ENCODE data around the gene ETS1. TPM values are rescaled to one million over a fixed set of nuclear protein-coding genes. Genes with fewer than 3 reads are reported as not detected.

ETS1 gene
- polyA plus RNA-seq, 1 donor (not counting 4 experiments of a cell fraction or from before 2014, with no cell fraction given) = 41.0 TPM

- dilution Hi-C loops (cut with MboI; ENCODE audit: extremely low pct_ligation_motif_present, low sequenced_read_pairs) = no loop called here
- Histone ChIP-seq H3K4me3 (ENCODE audit: control insufficient read depth in 2 of 3, extremely low read depth in 1 of 3, insufficient read depth in 2 of 3, low read depth in 1 of 3, low read length in 3 of 3) (no peak overlapping the region), H3K4me2 (ENCODE audit: control insufficient read depth, extremely low read depth, insufficient read depth, low read depth, low read length) (peak overlapping the region; percentile 57), H3K36me3 (ENCODE audit: control insufficient read depth in 2 of 2, extremely low read depth in 1 of 2, insufficient read depth in 2 of 2, low read length in 2 of 2) (no peaks in the 10 kb centered on the region), H3K27ac (ENCODE audit: control insufficient read depth, insufficient read depth, low read length) (peak overlapping the region; percentile 67), H3K79me2 (ENCODE audit: control insufficient read depth, insufficient read depth, low read length) (peaks cover 14% of the 10 kb centered on the region), H3K4me1 (ENCODE audit: control insufficient read depth, extremely low read depth, insufficient read depth, low read length) (peaks cover 43% of the 10 kb centered on the region), H3K9me3 (ENCODE audit: control insufficient read depth, low read depth, low read length) (no peaks in the 10 kb centered on the region), H3K9me1 (ENCODE audit: control insufficient read depth, extremely low read depth, insufficient read depth, low read length) (no peaks in the 10 kb centered on the region), H4K20me1 (ENCODE audit: control insufficient read depth, extremely low read depth, insufficient read depth, low read length) (peaks cover under 1% of the 10 kb centered on the region), H3K27me3 (ENCODE audit: control insufficient read depth, extremely low read depth, insufficient read depth, low read length) (no peaks in the 10 kb centered on the region), H2AFZ (ENCODE audit: control insufficient read depth, low read length) (peak overlapping the region; percentile 64), H3K9ac (ENCODE audit: control insufficient read depth, extremely low read depth, insufficient read depth, low read length) (peak overlapping the region; percentile 6)
- FAIRE-seq (no peak), DNase-seq (ENCODE audit: low read depth, low spot score) (no peak)
- no peak for TF ChIP-seq EZH2 (IDR thresholded peaks at IDR 0.05; ENCODE audit: low read length)
Measured at GRCh38 chr11:128525411-128526243, 61.7 kb downstream of the ETS1 start.

GRCh38 chr11:128524172-128524571, 63.2 kb downstream of the ETS1 start:
- dilution Hi-C loops (cut with MboI; ENCODE audit: extremely low pct_ligation_motif_present, low sequenced_read_pairs) = loop anchor here (25.0 kb wide), 1 partner anchor 88 kb away; no protein-coding TSS in a partner anchor
- TF ChIP-seq CTCF (optimal IDR thresholded peaks at IDR 0.05 in 1 of 3, IDR thresholded peaks at IDR 0.05 in 1 of 3, conservative IDR thresholded peaks at IDR 0.05 in 1 of 3; ENCODE audit: extremely low read depth in 1 of 3, insufficient read depth in 2 of 3, low read length in 3 of 3) = no peak
- TF ChIP-seq EZH2 (IDR thresholded peaks at IDR 0.05; ENCODE audit: low read length) = no peak
- no peak overlapping the region for H3K4me3 ChIP-seq (ENCODE audit: control insufficient read depth in 2 of 3, extremely low read depth in 1 of 3, insufficient read depth in 2 of 3, low read depth in 1 of 3, low read length in 3 of 3)
- no peak overlapping the region for H3K9ac ChIP-seq (ENCODE audit: control insufficient read depth, extremely low read depth, insufficient read depth, low read length)
- peak overlapping the region; percentile 0 for H3K4me2 ChIP-seq (ENCODE audit: control insufficient read depth, extremely low read depth, insufficient read depth, low read depth, low read length)
- H3K27me3 ChIP-seq (ENCODE audit: control insufficient read depth, extremely low read depth, insufficient read depth, low read length) = no peaks in the 10 kb centered on the region
- peaks cover 28% of the 10 kb centered on the region for H3K79me2 ChIP-seq (ENCODE audit: control insufficient read depth, insufficient read depth, low read length)
- peaks cover 0 to 5% of the 10 kb centered on the region in 2 experiments for H3K36me3 ChIP-seq (ENCODE audit: control insufficient read depth in 2 of 2, extremely low read depth in 1 of 2, insufficient read depth in 2 of 2, low read length in 2 of 2)
- peak overlapping the region; percentile 91 for H3K27ac ChIP-seq (ENCODE audit: control insufficient read depth, insufficient read depth, low read length)
- H3K9me1 ChIP-seq (ENCODE audit: control insufficient read depth, extremely low read depth, insufficient read depth, low read length) = no peaks in the 10 kb centered on the region
- no peak overlapping the region for H2AFZ ChIP-seq (ENCODE audit: control insufficient read depth, low read length)
- peaks cover 40% of the 10 kb centered on the region for H3K4me1 ChIP-seq (ENCODE audit: control insufficient read depth, extremely low read depth, insufficient read depth, low read length)
- FAIRE-seq (no peak), DNase-seq (ENCODE audit: low read depth, low spot score) (no peak)
- H4K20me1 ChIP-seq (ENCODE audit: control insufficient read depth, extremely low read depth, insufficient read depth, low read length) = peaks cover 5% of the 10 kb centered on the region
- H3K9me3 ChIP-seq (ENCODE audit: control insufficient read depth, low read depth, low read length) = no peaks in the 10 kb centered on the region

Data from keratinocyte (primary cell).